HG03159 (cell line): ENCODE data around the gene GALNT13.

Source experiments
- ATAC-seq: cut with Tn5 transposase; IDR thresholded peaks from one replicate; pipeline ENCODE4 v1.9.1; 2021; ENCODE audit warnings: mild to moderate bottlenecking, moderate library complexity; ENCODE audit not compliant: unreplicated experiment

Gene GALNT13

GRCh38 chr2:154203902-154204301, 332.2 kb downstream of the GALNT13 start:
- ATAC-seq: no peak

- ATAC-seq: no peak
These were observed 335.7 kb downstream of the GALNT13 start for GRCh38 chr2:154207288-154208047.

DNA sequence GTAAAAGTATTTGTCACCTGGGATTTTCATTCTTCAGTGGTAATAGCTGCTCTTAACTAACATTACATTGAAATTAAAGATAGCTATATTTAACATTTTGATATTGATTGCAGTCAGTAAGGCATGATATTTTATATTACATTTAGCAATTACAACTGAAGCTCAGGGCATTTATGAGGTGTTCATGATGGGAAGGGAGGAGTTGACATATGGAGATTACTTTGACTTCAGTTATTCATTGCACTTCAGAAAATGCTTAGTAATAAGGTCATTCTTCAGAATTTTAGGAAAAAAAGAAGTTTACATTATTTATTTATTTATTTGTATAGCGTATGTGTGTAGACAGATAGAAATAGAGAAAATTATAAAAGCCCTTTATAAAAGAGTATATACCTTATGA, 352.0 kb downstream of the GALNT13 start:
- no peak for ATAC-seq

DNA sequence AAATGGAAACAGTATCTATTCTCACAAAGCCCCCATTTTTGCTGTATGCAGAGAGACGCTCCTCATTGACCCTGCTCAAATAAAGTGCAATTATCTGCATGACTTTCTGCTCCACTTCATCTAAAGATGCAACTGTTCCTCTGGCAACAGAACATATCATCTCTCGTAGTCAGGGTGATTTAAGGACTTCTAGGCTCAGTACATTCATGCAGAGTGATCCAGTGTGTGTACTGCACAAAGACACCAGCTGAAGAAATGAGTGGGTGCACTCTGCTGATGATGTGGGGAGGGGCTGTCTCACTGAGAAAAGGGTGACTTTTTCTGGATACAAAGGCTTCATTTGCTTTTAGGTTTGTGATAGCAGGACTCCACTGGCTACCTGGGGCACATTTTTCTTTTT, 355.2 kb downstream of the GALNT13 start:
- ATAC-seq: no peak

DNA sequence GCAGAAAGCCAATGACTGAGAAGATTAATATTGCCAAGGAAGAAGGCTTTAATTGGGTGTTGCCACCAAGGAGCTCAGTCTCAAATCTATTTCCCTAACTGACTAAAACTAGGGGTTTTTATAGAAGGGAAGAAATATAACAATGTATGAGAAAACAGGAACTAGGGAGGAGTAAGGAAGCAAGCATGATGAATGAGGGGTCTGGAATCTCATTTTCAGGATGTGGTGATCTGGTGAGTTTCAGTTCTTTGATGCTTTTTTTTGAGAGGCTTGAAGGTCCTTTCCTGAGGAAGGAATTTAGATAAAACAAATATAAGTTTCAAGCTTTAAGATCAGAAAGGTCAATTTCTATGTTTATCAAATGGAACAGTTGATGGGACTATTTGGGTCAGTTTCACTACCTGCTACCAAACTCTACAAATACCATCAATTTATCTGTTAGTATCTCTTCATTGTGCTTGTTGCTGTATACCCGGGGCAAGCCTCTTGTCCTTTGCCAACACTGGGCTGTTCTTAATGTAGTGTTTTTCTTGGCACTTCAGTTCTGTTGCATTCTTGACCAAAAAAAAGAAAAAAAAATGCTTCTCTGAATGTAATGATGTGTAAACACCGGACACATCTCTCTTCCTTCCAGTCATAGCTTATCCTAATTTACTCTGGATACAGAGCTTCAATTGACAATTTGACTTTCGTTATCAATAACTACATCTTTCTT, 357.0 kb downstream of the GALNT13 start:
- ATAC-seq: no peak

GRCh38 chr2:154229966-154230365, 358.2 kb downstream of the GALNT13 start:
- ATAC-seq: no peak

GRCh38 chr2:154231021-154231420, 359.3 kb downstream of the GALNT13 start:
- no peak for ATAC-seq

DNA sequence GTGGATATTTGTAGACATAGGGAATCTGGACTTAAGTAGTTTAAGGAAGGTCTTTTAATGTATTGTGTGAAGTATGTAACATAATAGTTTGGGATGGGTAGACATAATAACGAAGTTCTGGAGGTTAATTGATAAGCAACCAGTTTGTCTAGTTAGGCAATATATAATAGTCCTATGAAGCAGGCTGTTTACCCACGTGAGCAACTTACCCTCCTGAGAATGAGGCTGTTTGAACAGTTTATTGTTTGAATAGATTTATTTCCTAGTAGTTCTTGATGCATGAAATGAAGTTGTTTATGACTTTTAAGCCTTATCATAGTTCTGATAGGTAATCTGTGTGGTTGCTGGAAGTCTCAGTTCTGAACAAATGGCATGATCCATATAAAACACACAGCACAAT, 361.5 kb downstream of the GALNT13 start:
- no peak for ATAC-seq

DNA sequence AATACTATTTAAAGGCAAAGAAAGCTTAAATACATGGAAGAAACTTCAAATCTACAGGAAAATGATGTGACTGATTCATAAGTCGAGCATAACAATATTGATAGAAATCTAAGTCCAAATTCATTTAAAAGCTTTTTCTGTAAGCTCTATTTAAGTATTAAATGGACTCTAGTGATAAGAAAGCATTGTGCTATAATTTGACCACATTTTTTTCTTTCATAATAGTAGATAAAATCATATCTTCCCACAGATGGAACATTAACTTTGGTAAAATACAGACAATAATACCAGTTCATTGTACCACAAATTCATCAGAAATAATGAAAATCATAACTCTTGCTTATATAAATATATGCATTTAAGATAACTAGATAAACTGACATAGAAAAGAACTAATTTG, 366.5 kb downstream of the GALNT13 start:
- ATAC-seq: no peak

DNA sequence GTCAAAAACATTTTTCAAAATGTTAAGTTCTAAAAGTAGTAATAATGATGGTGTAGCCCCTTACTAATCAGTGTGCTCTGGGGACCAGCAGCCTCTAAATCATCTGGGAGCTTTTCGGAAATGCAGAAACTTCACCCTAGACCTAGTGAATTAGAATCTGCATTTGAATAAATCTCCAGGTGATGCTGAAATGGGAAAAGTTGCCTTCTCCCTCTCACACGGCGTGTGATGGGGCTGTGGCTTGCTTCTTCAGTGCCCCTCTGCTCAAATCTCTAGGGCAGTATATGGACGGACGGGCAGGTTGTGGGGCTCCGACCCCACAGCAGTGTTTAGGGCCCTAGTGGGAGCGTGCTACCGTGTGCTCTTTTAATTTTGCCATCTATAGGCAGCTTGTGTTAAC, 368.6 kb downstream of the GALNT13 start:
- no peak for ATAC-seq

- ATAC-seq: no peak
These were observed 369.2 kb downstream of the GALNT13 start for GRCh38 chr2:154240921-154241379.

- ATAC-seq: no peak
These were observed 371.0 kb downstream of the GALNT13 start for GRCh38 chr2:154242687-154243086.

- ATAC-seq: no peak
These were observed 372.0 kb downstream of the GALNT13 start for GRCh38 chr2:154243685-154244084.

DNA sequence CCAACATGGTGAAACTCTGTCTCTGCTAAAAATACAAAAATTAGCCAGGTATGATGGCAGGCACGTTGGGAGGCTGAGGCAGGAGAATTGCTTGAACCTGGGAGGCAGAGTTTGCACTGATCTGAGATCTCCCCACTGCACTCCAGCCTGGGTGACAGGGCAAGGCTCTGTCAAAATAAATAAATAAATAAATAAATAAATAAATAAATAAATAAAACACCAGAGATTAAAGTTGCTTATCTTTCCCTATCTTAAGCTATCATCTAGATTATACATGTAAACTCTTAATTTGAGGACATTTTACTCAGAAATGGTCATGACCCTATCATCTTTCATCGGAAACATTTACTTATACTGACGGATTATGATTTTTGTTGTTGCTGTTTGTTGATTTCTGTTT, 373.2 kb downstream of the GALNT13 start:
- no peak for ATAC-seq

- ATAC-seq: no peak
These were observed 375.8 kb downstream of the GALNT13 start for GRCh38 chr2:154247503-154247902.

- ATAC-seq: no peak
These were observed 384.4 kb downstream of the GALNT13 start for GRCh38 chr2:154256136-154256535.

DNA sequence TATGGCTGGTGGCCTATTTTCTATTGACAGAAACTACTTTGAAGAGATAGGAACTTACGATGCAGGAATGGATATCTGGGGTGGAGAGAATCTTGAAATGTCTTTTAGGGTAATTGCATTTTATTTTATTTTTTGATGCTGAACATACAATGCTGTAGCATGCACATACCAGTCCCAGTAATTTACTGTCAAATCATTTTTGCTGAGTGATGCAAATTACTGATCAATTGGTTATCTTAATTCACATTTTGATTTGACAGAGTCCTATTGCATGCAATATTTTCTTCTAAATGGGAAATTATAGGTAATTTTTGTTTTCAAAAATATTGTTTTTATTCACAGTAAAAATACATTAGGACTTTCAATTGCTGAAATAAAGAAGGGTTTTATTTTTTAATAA, 387.3 kb downstream of the GALNT13 start:
- ATAC-seq: no peak

DNA sequence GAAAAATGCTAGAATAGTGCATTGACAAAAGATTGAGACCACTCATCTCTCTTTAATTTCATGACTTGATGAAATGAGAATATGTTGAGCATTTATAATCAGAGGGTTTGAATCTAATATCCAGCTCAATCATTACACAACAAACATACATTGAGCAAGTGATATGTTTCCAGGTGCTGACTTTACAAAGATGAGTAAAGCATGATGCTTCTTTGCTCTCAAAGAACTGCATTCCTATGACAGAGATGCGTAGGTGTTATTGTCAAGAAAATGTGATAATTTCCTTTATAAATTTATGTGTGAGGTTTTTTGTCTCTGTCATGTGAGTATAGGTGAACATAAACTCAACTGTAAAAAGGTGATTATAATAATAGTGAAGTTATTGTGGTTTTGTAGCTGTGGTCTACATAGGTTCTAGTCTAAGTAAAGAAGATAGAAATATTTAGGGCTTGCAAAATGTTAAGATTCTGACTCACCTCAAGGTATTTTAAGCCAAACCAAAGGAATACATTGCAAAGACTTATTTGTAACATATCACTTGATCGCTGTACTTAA, 389.8 kb downstream of the GALNT13 start:
- ATAC-seq: no peak

- ATAC-seq: no peak
These were observed 391.5 kb downstream of the GALNT13 start for GRCh38 chr2:154263206-154263605.

DNA sequence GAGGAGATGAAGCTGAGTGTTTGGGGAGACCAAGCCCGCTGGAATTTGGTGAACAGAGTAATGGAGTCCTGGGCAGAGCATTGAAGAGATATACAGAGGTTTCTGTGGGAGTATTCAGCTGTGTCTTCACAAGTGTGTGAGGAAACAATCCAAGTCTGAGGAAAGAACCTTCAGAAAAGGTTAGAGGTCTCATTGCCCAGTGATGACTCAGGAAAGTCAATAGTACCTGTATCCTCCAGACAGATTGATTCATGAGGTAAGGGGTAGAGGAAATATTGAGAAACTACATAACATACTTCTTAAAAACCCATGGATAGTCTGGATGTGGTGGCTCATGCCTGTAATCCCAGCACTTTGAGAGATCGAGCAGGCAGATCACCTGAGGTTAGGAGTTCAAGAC, 392.3 kb downstream of the GALNT13 start:
- ATAC-seq: no peak

DNA sequence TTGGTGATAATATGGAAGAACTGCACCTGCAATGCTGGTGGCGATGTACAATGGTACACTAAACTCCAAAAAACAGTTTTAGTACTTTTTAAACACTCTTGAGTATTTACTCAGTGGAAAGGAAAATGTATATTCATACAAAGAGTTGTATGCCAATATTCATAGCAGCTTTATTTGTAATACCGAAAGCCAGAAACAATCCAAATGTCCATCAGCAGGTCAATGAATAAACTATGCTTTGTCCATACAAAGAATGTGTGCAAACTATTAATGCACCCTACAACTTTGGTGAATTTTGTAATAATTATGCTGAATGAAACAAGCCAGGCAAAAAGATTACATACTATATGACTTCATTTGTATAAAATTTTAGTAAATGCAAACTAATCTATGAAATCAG, 396.3 kb downstream of the GALNT13 start:
- ATAC-seq: no peak

DNA sequence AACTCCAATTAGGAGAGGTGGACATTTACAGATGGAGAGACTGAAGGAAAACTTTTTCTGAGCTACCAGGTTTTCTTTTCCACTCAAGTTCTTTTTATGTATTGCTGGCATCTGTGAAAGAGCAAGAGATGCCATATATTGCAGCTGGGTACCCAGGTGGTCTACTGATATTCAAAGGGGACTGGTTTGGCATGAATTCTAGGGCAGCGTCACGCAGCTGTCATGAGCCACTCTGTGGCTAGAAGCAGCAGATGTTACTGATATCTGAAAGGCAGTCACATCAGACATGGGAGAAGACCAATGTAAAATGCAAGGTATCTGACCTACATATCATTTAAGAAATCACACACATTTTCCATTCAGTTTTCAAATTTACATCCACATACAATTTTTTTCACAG, 408.8 kb downstream of the GALNT13 start:
- ATAC-seq: no peak
